BE2C (cell line): ENCODE measurements around the gene NHLH1.

Source experiments
- DNase-seq: peaks from one replicate; pipeline ENCODE4 v3.0.0-alpha.2; 2020
- H3K27me3 ChIP-seq: fragments of 250-450 bp; sonication (Bioruptor Pico); 2 replicates; pipeline ENCODE4 v1.5.1; 2020; ENCODE audit warnings: mild to moderate bottlenecking
- H3K36me3 ChIP-seq: fragments of 250-450 bp; sonication (Bioruptor Pico); 2 replicates; pipeline ENCODE4 v1.5.1; 2020; ENCODE audit warnings: mild to moderate bottlenecking
- H3K4me1 ChIP-seq: fragments of 250-450 bp; sonication (Bioruptor Pico); 2 replicates; pipeline ENCODE4 v1.5.1; 2020
- H3K4me3 ChIP-seq: 2 replicates; pipeline ENCODE4 v1.5.1; 2011; ENCODE audit warnings: low read depth, low read length
- H3K9me3 ChIP-seq: fragments of 250-450 bp; sonication (Bioruptor Pico); 2 replicates; pipeline ENCODE4 v1.5.1; 2020
- CTCF ChIP-seq: IDR thresholded peaks from 2 replicates; pipeline ENCODE4 v1.5.1; 2012; ENCODE audit warnings: mild to moderate bottlenecking, low read depth, low read length

NHLH1 gene

GRCh38 chr1:160361199-160361598 is 5.7 kb upstream of the NHLH1 start:
- Histone ChIP-seq H3K9me3 (no peaks in the 10 kb centered on the region), H3K36me3 (peaks cover 12% of the 10 kb centered on the region), H3K4me3 (no peak overlapping the region), H3K4me1 (no peaks in the 10 kb centered on the region), H3K27me3 (no peaks in the 10 kb centered on the region)
- no peak for DNase-seq
- no peak for TF ChIP-seq CTCF

- TF ChIP-seq CTCF, result no peak
- H3K27me3 ChIP-seq, result no peaks in the 10 kb centered on the region
- H3K4me3 ChIP-seq, result no peak overlapping the region
- no peak for DNase-seq
- no peaks in the 10 kb centered on the region for H3K9me3 ChIP-seq
- H3K36me3 ChIP-seq, result peaks cover 8% of the 10 kb centered on the region; the same call in 1 of the 2 replicates
- no peaks in the 10 kb centered on the region for H3K4me1 ChIP-seq
Observed at GRCh38 chr1:160361814-160362167, 5.1 kb upstream of the NHLH1 start.

GRCh38 chr1:160362168-160362957 is 4.5 kb upstream of the NHLH1 start:
- Histone ChIP-seq H3K36me3 (peaks cover 8% of the 10 kb centered on the region; the same call in 1 of the 2 replicates), H3K9me3 (no peaks in the 10 kb centered on the region), H3K4me3 (no peak overlapping the region), H3K4me1 (no peaks in the 10 kb centered on the region), H3K27me3 (no peaks in the 10 kb centered on the region)
- DNase-seq, result no peak
- no peak for TF ChIP-seq CTCF

- no peaks in the 10 kb centered on the region for H3K27me3 ChIP-seq
- 0 out of 2 replicates have a peak, but pooled peaks cover 3% of the 10 kb centered on the region for H3K36me3 ChIP-seq
- no peak for TF ChIP-seq CTCF
- H3K9me3 ChIP-seq, result no peaks in the 10 kb centered on the region
- no peak overlapping the region for H3K4me3 ChIP-seq
- H3K4me1 ChIP-seq, result no peaks in the 10 kb centered on the region
- no peak for DNase-seq
Observed at GRCh38 chr1:160363010-160363409, 3.9 kb upstream of the NHLH1 start.

- Histone ChIP-seq H3K9me3 (no peaks in the 10 kb centered on the region), H3K4me3 (no peak overlapping the region), H3K4me1 (no peaks in the 10 kb centered on the region), H3K36me3 (0 out of 2 replicates have a peak, but pooled peaks cover 3% of the 10 kb centered on the region), H3K27me3 (no peaks in the 10 kb centered on the region)
- no peak for TF ChIP-seq CTCF
- DNase-seq, result no peak
Observed at GRCh38 chr1:160363951-160364735, 2.7 kb upstream of the NHLH1 start.

- DNase-seq, result no peak
- Histone ChIP-seq H3K9me3 (no peaks in the 10 kb centered on the region), H3K36me3 (no peaks in the 10 kb centered on the region), H3K4me3 (no peak overlapping the region), H3K4me1 (no peaks in the 10 kb centered on the region), H3K27me3 (no peaks in the 10 kb centered on the region)
- no peak for TF ChIP-seq CTCF
Observed at GRCh38 chr1:160365325-160365724, 1.5 kb upstream of the NHLH1 start.
